DMS53 treated with DMSO at 0.1 percent for 48 hours (cell line): ENCODE measurements around the gene ZMYND11.
"Not testable (repeated sequence)": the region's sequence is repeated elsewhere in the genome, so short reads cannot be mapped to it uniquely, and the experiment has no call there.

Source experiments
- DNase-seq: peaks from one replicate; lab custom pipeline; 2025; ENCODE audit not compliant: unreplicated experiment; lab: John Stamatoyannopoulos, UW

ZMYND11 gene

DNA sequence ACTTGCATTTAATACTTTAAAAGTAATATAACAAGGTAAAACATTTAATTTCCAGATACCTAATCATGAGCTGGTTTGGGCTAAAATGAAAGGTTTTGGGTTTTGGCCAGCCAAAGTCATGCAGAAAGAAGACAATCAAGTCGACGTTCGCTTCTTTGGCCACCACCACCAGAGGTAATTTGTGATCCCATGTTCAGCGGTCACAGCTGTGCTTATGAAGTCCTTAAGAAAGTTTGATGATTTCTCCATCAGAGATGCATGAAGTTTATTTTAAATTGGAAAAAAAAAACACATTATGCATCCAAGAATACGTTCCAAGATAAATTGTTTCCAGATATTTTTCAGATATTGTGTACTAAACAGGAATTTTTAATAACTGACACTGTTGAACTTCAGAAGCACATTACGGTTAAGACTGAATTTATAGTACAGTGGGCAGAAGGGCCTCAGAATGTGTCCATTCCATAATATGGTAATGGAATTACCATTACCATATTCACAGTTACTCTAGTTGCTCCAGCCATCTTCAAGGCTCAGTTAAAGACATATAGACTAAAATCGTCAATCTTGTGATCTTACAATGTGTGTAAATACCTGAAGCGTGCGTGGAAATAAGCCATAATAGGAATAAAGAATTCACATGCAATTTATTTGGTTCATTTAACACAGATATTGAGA, 106.8 kb downstream of the ZMYND11 start:
- DNase-seq: no peak

DNA sequence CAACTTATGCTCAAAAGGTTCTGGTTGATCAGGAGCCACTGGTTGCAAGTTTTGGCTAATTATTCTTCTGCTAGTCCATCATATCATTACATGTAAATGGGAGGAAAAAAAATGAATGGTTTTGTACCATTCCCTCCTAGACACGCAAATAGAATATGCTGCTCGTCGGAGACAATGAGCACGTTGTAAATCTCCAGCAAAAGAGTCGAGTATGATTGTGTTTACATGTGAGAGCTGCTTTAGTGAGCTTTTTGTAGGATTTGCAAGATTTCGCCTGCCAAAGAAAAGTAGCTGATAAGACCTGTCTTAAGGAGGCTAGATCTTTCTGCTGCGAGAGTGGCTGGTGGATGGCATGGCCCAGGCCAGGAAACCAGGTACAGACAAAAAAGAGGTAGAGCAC, 109.0 kb downstream of the ZMYND11 start:
- no peak for DNase-seq

DNA sequence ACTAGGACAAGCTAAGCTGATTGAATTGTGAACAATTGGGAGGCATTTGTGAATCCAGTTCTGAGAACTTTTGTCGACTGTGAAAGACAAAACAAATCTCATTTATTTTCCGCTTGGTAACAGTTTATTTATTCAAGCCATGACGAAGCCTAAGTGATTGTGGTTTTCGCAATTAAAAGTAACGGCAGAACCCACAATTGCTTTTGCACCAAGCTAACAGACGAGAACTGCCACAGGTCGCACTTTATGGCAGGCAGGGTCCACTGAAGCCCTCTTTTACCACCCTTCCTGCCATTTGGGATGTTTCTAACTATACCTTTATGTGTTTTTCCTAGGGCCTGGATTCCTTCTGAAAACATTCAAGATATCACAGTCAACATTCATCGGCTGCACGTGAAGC, 111.2 kb downstream of the ZMYND11 start:
- no peak for DNase-seq

GRCh38 chr10:247480-247879, 112.2 kb downstream of the ZMYND11 start:
- no peak for DNase-seq

DNA sequence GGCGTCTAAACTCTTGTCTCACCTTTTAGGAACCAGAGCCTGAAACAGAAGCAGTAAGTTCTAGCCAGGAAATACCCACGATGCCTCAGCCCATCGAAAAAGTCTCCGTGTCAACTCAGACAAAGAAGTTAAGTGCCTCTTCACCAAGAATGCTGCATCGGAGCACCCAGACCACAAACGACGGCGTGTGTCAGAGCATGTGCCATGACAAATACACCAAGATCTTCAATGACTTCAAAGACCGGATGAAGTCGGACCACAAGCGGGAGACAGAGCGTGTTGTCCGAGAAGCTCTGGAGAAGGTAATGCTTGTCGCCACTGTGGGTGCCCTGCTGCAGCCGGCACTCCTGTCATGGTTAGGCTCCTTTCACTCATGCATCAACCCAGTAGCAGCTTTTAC, 113.1 kb downstream of the ZMYND11 start:
- no peak for DNase-seq

DNA sequence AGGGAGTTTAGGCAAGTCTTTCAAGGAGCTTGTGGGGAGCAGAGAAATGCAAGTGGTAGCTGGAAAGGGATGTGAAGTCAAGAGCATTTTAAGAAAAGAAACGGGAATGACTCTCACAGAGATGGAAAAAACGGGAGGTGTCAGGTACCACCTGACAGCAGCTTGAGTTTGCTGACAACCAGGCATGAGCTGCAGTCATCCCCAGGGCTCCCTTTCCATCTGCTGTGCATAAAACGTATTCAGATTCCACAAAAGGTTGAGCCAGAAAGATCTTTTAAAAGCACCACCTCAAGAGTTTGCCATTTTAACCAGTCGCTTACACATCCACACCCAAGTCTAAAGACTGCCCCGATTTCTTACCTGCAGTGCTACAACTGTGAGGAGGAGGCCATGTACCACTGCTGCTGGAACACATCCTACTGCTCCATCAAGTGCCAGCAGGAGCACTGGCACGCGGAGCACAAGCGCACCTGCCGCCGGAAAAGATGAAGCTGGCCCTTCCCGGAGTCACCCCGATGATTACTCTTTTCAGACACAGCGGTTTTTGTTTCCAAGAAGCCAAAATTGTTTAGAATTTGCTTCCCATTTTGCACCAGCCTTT, 116.8 kb downstream of the ZMYND11 start:
- no peak for DNase-seq

- no peak for DNase-seq
Measured at GRCh38 chr10:260819-261429, 125.7 kb downstream of the ZMYND11 start.

- not testable (repeated sequence) for DNase-seq
Measured at GRCh38 chr10:264160-265073, 129.2 kb downstream of the ZMYND11 start.

DNA sequence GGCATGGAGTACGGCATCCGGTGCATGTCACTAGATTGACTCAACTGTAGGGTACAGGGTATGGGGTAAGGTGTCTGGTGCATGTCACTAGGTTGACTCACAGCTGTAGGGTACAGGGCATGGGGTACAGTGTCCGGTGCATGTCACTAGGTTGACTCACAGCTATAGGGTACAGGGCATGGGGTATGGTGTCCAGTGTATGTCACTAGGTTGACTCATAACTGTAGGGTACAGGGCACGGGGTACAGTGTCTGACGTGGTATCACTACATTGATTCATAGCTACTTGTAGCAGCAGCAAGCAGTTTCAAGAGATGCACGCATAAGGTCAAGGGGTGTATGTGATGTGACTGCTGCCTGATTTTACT, 129.8 kb downstream of the ZMYND11 start:
- DNase-seq: not testable (repeated sequence)

- DNase-seq: not testable (repeated sequence)
Measured at GRCh38 chr10:265816-266588, 130.7 kb downstream of the ZMYND11 start.

DNA sequence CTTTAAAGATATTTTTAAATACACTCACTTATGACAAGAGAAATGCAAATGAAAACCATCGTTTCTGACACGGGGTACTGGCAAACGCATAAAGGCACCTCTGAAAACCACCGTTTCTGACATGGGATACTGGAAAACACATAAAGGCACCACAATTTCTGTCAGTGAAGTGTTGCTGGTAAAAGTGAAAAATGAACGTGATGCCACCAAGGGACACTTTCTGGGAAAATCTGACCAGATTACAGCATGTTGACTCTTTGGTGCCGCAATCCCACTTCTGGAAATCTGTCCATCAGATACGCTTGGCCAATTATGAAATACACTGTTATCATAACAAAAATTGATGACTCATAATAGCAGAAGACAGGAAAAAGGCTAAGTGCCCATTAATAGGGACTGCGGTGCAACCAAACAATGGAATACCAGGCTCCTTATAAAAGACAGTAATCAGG, 131.7 kb downstream of the ZMYND11 start:
- DNase-seq: peak; percentile 77

- no peak for DNase-seq
Measured at GRCh38 chr10:267705-268104, 132.4 kb downstream of the ZMYND11 start.

GRCh38 chr10:269440-270074, 134.3 kb downstream of the ZMYND11 start:
- no peak for DNase-seq

- DNase-seq: no peak
Measured at GRCh38 chr10:271201-271600, 135.9 kb downstream of the ZMYND11 start.

GRCh38 chr10:271722-272121, 136.5 kb downstream of the ZMYND11 start:
- DNase-seq: no peak

DNA sequence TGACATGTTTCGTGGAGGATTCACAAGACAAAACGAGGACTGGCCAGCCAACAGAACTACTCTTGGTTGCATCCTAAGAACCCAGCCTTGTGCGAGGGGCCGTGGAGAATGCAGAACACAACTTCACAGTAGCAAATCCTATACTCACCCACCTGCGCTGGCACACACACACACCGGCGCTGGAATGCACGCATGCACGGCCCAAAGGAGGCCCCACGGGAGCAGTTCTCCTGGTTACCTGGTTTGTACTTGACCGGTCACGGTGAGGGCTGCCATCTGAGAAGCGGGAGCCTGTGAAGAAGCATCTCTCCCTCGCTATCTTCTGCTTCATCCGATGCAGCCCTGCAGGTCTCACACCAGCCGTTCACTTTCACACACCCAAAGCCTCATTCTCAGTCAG, 137.8 kb downstream of the ZMYND11 start:
- no peak for DNase-seq

GRCh38 chr10:274866-275265, 139.6 kb downstream of the ZMYND11 start:
- no peak for DNase-seq

DNA sequence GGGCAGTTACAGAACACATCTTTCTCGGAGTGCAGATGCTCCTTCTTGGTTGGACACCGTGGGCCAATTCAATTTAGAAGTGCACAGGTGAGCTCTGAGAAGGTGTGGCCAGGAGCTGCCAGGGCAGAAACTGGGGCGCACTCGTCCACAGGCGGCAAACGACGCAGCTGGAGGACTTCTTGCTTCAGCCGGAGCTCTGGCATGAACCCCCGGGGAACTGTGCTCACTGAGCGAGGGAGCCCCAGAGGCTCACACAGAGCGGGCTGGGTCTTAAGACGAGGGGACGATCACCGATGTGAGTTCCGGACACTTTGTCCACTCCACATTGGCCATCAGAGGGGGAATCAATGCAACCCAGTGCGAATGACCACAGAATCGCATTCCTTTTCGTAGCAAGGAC, 140.4 kb downstream of the ZMYND11 start:
- DNase-seq: no peak

GRCh38 chr10:277963-278362, 142.7 kb downstream of the ZMYND11 start:
- DNase-seq: no peak

GRCh38 chr10:278707-279106, 143.5 kb downstream of the ZMYND11 start:
- no peak for DNase-seq
